Tibial nerve (tissue), 4 donors: ENCODE data around the gene GUCA2B. TPM values are rescaled to one million over a fixed set of nuclear protein-coding genes. Genes with fewer than 3 reads are reported as not detected.

ENCODE experiments used
- DNase-seq, 2 donors: peaks; one replicate each; pipeline ENCODE4 v3.0.0-alpha.2; 2019; ENCODE audit warnings: low spot score in 2 of 2
- H3K27ac ChIP-seq, 4 donors: fragments of 200-600 bp; sonication (generic) in 3 of 4; one replicate each; pipeline ENCODE4 v1.5.1; 2017 to 2019; ENCODE audit warnings: mild to moderate bottlenecking in 1 of 4
- H3K27me3 ChIP-seq, 2 donors: fragments of 200-600 bp; sonication (generic) in 1 of 2; one replicate each; pipeline versions ENCODE4 v1.5.1 to v1.6.0; 2017 to 2019
- H3K36me3 ChIP-seq, 3 donors: fragments of 200-600 bp; sonication (generic); one replicate each; pipeline ENCODE4 v1.5.1; 2018 to 2019
- H3K4me1 ChIP-seq, 4 donors: fragments of 200-600 bp; sonication (generic) in 3 of 4; one replicate each; pipeline ENCODE4 v1.5.1; 2017 to 2019
- H3K4me3 ChIP-seq, 4 donors: fragments of 200-600 bp; sonication (generic) in 3 of 4; one replicate each; pipeline ENCODE4 v1.5.1; 2017 to 2019; ENCODE audit warnings: mild to moderate bottlenecking in 1 of 4, moderate library complexity in 1 of 4
- H3K9me3 ChIP-seq, 4 donors: fragments of 200-600 bp; sonication (generic) in 3 of 4; one replicate each; pipeline ENCODE4 v1.5.1; 2017 to 2019
- CTCF ChIP-seq, 5 experiments: fragments of 200-600 bp in 3 of 5; fragments of 450-650 bp in 2 of 5; sonication (generic) in 3 of 5; IDR thresholded peaks; one replicate each; pipeline ENCODE4 v1.5.1; 2016 to 2019; ENCODE audit warnings: antibody characterized with exemption in 5 of 5, mild to moderate bottlenecking in 3 of 5, moderate library complexity in 2 of 5
- EP300 ChIP-seq, 2 donors: sonication (generic); formaldehyde crosslinking; IDR thresholded peaks; one replicate each; pipeline ENCODE4 v1.6.1; 2017; ENCODE audit warnings: antibody characterized with exemption in 2 of 2, mild to moderate bottlenecking in 1 of 2
- POLR2A ChIP-seq, 2 donors: fragments of 450-650 bp; IDR thresholded peaks; one replicate each; pipeline ENCODE4 v1.6.1; 2017; ENCODE audit warnings: antibody characterized with exemption in 2 of 2, mild to moderate bottlenecking in 2 of 2, moderate library complexity in 2 of 2
- WGBS, 2 donors: methylation state at CpG; one replicate each; pipeline ENCODE4 v1.1.5; 2018; 5-methylcytosine and 5-hydroxymethylcytosine counted together
- total RNA-seq, 4 donors: library from RNA; depleted of rRNA; stranded (reverse); fragments of >200 nt; gene quantifications; one replicate each; pipeline ENCODE4 v1.1.0, GENCODE V29; 2016

Gene GUCA2B
- total RNA-seq, 4 donors from 2014 or later: not detected

DNA sequence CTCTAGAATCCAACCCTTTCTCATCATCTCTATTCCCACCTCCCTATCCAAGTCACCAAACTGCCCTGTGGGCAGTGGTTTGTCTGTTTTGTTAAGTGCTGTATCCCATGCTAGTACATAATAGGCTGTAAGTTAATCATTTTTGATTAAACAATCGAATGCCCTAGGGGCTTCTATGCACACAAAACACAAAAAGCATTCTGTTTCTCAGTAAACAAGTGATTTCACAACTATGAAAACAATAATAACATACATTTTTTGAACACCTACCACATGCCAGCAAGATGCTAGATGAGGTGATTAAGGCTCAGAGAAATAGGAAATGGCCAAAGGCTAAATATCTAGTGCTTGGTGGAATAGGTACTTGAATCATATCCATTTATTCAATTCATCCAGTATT, 5.0 kb upstream of the GUCA2B start:
- DNase-seq: no peak

GRCh38 chr1:42150651-42151050, 2.6 kb upstream of the GUCA2B start:
- 85 to 92% methylated on average over 5 of the region's 5 CpGs for WGBS, 2 donors
- no peak overlapping the region for H3K4me3 ChIP-seq
- peaks cover 0 to 36% of the 10 kb centered on the region in 2 donors for H3K27me3 ChIP-seq
- H3K27ac ChIP-seq: no peak overlapping the region
- peaks cover 0 to 7% (median 0%) of the 10 kb centered on the region in 4 donors for H3K4me1 ChIP-seq
- no peaks in the 10 kb centered on the region for H3K36me3 ChIP-seq
- TF ChIP-seq EP300 (IDR thresholded peaks at IDR 0.05) (no peak), CTCF (IDR thresholded peaks at IDR 0.05) (no peak), POLR2A (IDR thresholded peaks at IDR 0.05) (no peak)
- no peak for DNase-seq
- no peaks in the 10 kb centered on the region for H3K9me3 ChIP-seq

More for the DNA sequence above, 5.0 kb upstream of the GUCA2B start:
- Histone ChIP-seq H3K27ac (no peak overlapping the region), H3K27me3 (peaks cover 0 to 46% of the 10 kb centered on the region in 2 donors), H3K4me1 (peaks cover 0 to 7% (median 0%) of the 10 kb centered on the region in 4 donors), H3K9me3 (no peaks in the 10 kb centered on the region), H3K4me3 (no peak overlapping the region), H3K36me3 (no peaks in the 10 kb centered on the region)
- WGBS, 2 donors: 68 to 80% methylated on average over 1 of the region's 1 CpG
- TF ChIP-seq POLR2A (IDR thresholded peaks at IDR 0.05) (no peak), EP300 (IDR thresholded peaks at IDR 0.05) (no peak), CTCF (IDR thresholded peaks at IDR 0.05) (no peak)

DNA sequence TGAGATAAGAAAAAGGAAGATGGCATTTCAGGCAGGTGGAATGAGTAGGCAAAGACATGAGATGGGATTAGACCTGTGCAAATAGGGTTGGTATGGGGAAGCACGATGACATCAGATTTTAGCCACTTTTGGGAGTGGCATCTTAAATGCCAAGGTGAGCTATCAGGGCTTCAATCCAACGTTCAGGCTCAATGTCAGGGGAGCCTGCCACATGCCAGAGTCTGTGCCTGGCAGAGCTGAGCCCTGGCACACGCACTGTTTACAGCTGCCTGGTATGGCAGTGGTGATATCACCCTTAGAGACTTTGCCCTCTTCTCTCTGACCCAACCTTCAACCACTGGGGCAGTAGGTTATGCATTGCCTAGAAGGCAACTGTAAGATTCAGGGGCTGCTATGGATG, 1.1 kb upstream of the GUCA2B start:
- H3K36me3 ChIP-seq: no peaks in the 10 kb centered on the region
- H3K9me3 ChIP-seq: no peaks in the 10 kb centered on the region
- TF ChIP-seq POLR2A (IDR thresholded peaks at IDR 0.05): no peak
- TF ChIP-seq CTCF (IDR thresholded peaks at IDR 0.05): no peak
- TF ChIP-seq EP300 (IDR thresholded peaks at IDR 0.05): no peak
- peaks cover 0 to 21% of the 10 kb centered on the region in 2 donors for H3K27me3 ChIP-seq
- H3K4me3 ChIP-seq: no peak overlapping the region
- 75 to 79% methylated on average over 3 of the region's 3 CpGs for WGBS, 2 donors
- no peak overlapping the region for H3K27ac ChIP-seq
- DNase-seq: no peak
- H3K4me1 ChIP-seq: no peaks in the 10 kb centered on the region

DNA sequence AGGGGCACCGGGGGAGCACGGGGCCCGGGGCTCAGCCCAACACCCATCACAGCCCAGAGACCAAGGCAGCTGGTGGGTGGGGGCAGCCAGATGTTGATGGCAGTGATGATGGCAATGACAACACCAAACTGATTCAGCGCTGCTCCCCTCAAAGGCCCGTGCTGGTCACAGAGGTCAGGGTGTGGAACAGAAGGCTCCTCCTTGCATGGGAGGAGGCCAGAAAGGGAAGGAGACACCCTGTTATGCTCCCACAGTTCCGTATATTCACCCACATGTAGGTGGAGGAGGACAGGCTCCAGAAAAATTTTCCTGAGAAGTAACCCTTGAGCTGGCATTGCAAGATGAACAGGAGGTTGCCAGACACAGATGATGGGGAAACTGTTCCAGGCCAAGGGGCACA, 414 bp downstream of the GUCA2B start:
- Histone ChIP-seq H3K4me1 (no peaks in the 10 kb centered on the region), H3K27me3 (peaks cover 0 to 8% of the 10 kb centered on the region in 2 donors), H3K4me3 (no peak overlapping the region), H3K36me3 (no peaks in the 10 kb centered on the region), H3K27ac (no peak overlapping the region), H3K9me3 (no peaks in the 10 kb centered on the region)
- no peak for TF ChIP-seq EP300 (IDR thresholded peaks at IDR 0.05)
- TF ChIP-seq CTCF (IDR thresholded peaks at IDR 0.05): no peak
- TF ChIP-seq POLR2A (IDR thresholded peaks at IDR 0.05): no peak
- WGBS, 2 donors: 53 to 55% methylated on average over 4 to 6 of the region's 6 CpGs
- DNase-seq: no peak

- no peak for DNase-seq
- no peaks in the 10 kb centered on the region for H3K36me3 ChIP-seq
- H3K27ac ChIP-seq: no peak overlapping the region
- no peaks in the 10 kb centered on the region for H3K4me1 ChIP-seq
- WGBS, 2 donors: 87 to 91% methylated on average over 13 of the region's 13 CpGs
- TF ChIP-seq POLR2A (IDR thresholded peaks at IDR 0.05): no peak
- no peak for TF ChIP-seq EP300 (IDR thresholded peaks at IDR 0.05)
- TF ChIP-seq CTCF (IDR thresholded peaks at IDR 0.05): no peak
- no peak overlapping the region for H3K4me3 ChIP-seq
- H3K27me3 ChIP-seq: peaks cover 0 to 6% of the 10 kb centered on the region in 2 donors
- peaks cover 0 to 1% (median 0%) of the 10 kb centered on the region in 4 donors for H3K9me3 ChIP-seq
Observed at GRCh38 chr1:42154685-42155084, 1.5 kb downstream of the GUCA2B start.
